Measurements from ENCODE around the gene MFSD11. TPM values are rescaled to one million over a fixed set of nuclear protein-coding genes. Genes with fewer than 3 reads are reported as not detected.

MFSD11 gene
- total RNA-seq, 1 experiment from 2014 or later = 16.6 TPM

DNA sequence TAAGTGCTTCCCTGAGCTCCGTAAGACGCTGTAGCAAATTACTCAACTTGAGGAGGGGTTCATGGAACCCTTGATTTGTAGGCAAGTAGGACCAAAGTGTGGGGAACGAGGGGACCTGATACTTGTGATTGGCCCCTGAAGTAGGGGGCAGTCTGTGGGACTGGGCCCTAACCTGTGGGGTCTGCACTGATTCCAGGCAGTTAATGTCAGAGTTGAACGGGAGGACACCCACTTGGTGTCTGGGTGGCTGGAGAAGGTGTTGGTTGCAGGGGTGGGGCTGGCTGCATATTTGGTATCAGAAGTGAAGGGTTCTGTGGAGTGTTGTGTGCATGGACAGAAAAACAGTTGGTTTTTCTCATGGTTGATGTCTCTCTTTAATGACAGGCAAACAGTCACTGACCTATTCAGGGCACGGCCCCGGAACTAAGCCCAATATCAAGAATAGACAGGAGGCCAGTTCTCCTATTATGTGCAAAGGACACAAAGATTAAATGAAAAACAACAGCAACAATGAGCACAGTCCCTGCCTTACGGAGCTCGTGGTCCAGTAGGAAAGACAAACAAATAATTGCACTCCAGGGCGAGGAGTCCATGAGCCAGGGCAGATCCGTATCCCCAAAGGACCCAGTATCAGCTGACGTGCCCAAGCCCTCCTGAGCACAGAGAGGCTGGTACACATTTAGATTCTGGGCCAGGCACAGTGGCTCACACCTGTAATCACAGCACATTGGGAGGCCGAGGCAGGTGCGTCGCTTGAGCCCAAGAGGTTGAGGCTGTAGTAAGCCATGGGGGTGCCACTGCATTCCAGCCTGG lies 46.3 kb upstream of the MFSD11 start:
- ChIA-PET CTCF (interaction anchor here (1.8 kb wide), 1 partner anchor 10 kb away, joined by 6 read pairs; no protein-coding TSS in a partner anchor), POLR2A (ENCODE audit: unreplicated experiment) (interaction anchor here (0.5 kb wide), 1 partner anchor 113 kb away, joined by 3 read pairs; no protein-coding TSS in a partner anchor)
- ATAC-seq (no peak), DNase-seq (no peak)
- H3K9ac ChIP-seq (ENCODE audit: low read length) = no peak overlapping the region
- no TSS peak for BruUV-seq (replicated peaks)
- H3K27ac ChIP-seq (ENCODE audit: low read length) = no peak overlapping the region
- H3K4me2 ChIP-seq (ENCODE audit: low read length) = no peak overlapping the region
- H3K36me3 ChIP-seq (ENCODE audit: low read depth, low read length) = no peaks in the 10 kb centered on the region
- intact Hi-C loops (cut with micrococcal nuclease) = no loop called here
- no peaks in the 10 kb centered on the region for H3K9me3 ChIP-seq (ENCODE audit: low read length)
- no peak overlapping the region for H2AFZ ChIP-seq (ENCODE audit: low read length)
- H3K4me3 ChIP-seq (ENCODE audit: low read length) = no peak overlapping the region
- no peaks in the 10 kb centered on the region for H3K9me2 ChIP-seq (replicated peaks; ENCODE audit: low read length)
- no peaks in the 10 kb centered on the region for H3F3A ChIP-seq (ENCODE audit: low read length, unreplicated experiment)
- no peaks in the 10 kb centered on the region for H3K27me3 ChIP-seq (ENCODE audit: low read length)
- H4K20me1 ChIP-seq (ENCODE audit: low read length) = no peaks in the 10 kb centered on the region
- TF ChIP-seq, protein P1, sequence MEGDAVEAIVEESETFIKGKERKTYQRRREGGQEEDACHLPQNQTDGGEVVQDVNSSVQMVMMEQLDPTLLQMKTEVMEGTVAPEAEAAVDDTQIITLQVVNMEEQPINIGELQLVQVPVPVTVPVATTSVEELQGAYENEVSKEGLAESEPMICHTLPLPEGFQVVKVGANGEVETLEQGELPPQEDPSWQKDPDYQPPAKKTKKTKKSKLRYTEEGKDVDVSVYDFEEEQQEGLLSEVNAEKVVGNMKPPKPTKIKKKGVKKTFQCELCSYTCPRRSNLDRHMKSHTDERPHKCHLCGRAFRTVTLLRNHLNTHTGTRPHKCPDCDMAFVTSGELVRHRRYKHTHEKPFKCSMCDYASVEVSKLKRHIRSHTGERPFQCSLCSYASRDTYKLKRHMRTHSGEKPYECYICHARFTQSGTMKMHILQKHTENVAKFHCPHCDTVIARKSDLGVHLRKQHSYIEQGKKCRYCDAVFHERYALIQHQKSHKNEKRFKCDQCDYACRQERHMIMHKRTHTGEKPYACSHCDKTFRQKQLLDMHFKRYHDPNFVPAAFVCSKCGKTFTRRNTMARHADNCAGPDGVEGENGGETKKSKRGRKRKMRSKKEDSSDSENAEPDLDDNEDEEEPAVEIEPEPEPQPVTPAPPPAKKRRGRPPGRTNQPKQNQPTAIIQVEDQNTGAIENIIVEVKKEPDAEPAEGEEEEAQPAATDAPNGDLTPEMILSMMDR (conservative IDR thresholded peaks at IDR 0.05; ENCODE audit: low read depth, low read length) = no peak
- no peak for TF ChIP-seq EZH2phosphoT487 (IDR thresholded peaks at IDR 0.05; ENCODE audit: borderline replicate concordance, low read length)
- TF ChIP-seq EZH2 (IDR thresholded peaks at IDR 0.05; ENCODE audit: low read length, unreplicated experiment) = no peak
- H3K4me1 ChIP-seq (ENCODE audit: insufficient read depth, low read length) = peaks cover 19% of the 10 kb centered on the region
- no peaks in the 10 kb centered on the region for H3K79me2 ChIP-seq (ENCODE audit: low read length)

DNA sequence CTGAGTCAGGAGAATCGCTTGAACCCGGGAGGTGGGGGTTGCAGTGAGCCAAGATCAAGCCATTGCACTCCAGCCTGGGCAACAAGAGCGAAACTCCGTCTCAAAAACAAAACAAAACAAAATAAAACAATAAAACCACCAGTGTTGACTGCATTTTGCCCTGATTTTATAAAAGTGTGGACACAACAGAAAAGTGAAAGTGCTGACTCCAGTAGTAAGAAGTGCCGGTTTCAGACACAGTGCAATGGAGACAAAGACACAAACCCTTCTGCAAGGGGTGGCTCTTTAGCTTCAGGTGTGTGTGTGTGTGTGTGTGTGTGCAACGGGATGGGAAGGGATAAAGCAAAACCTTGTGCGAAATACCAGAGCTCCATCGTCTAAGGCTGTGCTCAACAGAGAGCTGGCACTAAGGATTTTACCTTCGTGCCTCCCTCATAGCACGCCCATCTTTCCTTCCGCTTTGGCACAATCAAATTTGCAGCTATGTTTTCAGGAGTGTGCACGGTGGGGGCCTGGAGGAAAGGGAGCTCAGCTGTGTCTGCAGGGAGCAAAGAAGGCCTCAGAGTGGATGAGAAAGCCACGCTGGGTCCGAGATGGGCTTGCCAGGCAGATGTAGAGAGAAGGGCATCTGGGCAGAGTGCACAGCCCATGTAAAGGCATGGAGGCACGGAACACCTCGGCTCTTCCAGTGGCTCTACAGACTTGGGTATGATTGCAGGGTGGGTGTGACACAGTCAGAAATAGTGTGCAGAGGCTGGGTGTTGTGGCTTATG lies 42.7 kb upstream of the MFSD11 start:
- POLR2A ChIA-PET (ENCODE audit: unreplicated experiment) = no interaction called here
- H3K9ac ChIP-seq (ENCODE audit: low read length) = no peak overlapping the region
- H3K4me1 ChIP-seq (ENCODE audit: insufficient read depth, low read length) = peaks cover 10% of the 10 kb centered on the region
- TF ChIP-seq, protein P1 (conservative IDR thresholded peaks at IDR 0.05; ENCODE audit: low read depth, low read length) = no peak
- TF ChIP-seq EZH2phosphoT487 (IDR thresholded peaks at IDR 0.05; ENCODE audit: borderline replicate concordance, low read length) (no peak), EZH2 (IDR thresholded peaks at IDR 0.05; ENCODE audit: low read length, unreplicated experiment) (no peak)
- ATAC-seq = no peak
- H3K4me2 ChIP-seq (ENCODE audit: low read length) = no peak overlapping the region
- no peak overlapping the region for H2AFZ ChIP-seq (ENCODE audit: low read length)
- H3K79me2 ChIP-seq (ENCODE audit: low read length) = no peaks in the 10 kb centered on the region
- CTCF ChIA-PET = interaction anchor here (0.7 kb wide), 1 partner anchor 15 kb away, joined by 4 read pairs; no protein-coding TSS in a partner anchor
- no TSS peak for BruUV-seq (replicated peaks)
- no peaks in the 10 kb centered on the region for H3F3A ChIP-seq (ENCODE audit: low read length, unreplicated experiment)
- H3K4me3 ChIP-seq (ENCODE audit: low read length) = no peak overlapping the region
- no peaks in the 10 kb centered on the region for H3K36me3 ChIP-seq (ENCODE audit: low read depth, low read length)
- DNase-seq = no peak
- intact Hi-C loops (cut with micrococcal nuclease) = no loop called here
- no peaks in the 10 kb centered on the region for H3K27me3 ChIP-seq (ENCODE audit: low read length)
- H3K9me3 ChIP-seq (ENCODE audit: low read length) = no peaks in the 10 kb centered on the region
- no peaks in the 10 kb centered on the region for H3K9me2 ChIP-seq (replicated peaks; ENCODE audit: low read length)
- no peak overlapping the region for H3K27ac ChIP-seq (ENCODE audit: low read length)
- no peaks in the 10 kb centered on the region for H4K20me1 ChIP-seq (ENCODE audit: low read length)
